Urothelium cell line (cell line): ENCODE data around the gene GIT2.
"Not testable (repeated sequence)": the region's sequence is repeated elsewhere in the genome, so short reads cannot be mapped to it uniquely, and the experiment has no call there.

Experiments used
- DNase-seq: peaks from one replicate; pipeline ENCODE4 v3.0.0; 2011; ENCODE audit warnings: low spot score, mixed read lengths
- FAIRE-seq: peaks from 2 replicates; lab custom pipeline; 2011; peaks lifted over from hg19 to GRCh38; lab: Jason Lieb, UNC

The GIT2 gene

GRCh38 chr12:109995686-109996482 lies at the start of gene GIT2:
Gene GIT2 (minus strand): TSS chr12:109996368. CDS start chr12:109996224, 144 bp downstream.
- FAIRE-seq (no peak), DNase-seq (peak; percentile 92)

GRCh38 chr12:110042264-110042663 lies 46.1 kb upstream of the GIT2 start:
- FAIRE-seq (no peak), DNase-seq (no peak)

- peak; percentile 58 for DNase-seq
- FAIRE-seq = no peak
Measured at GRCh38 chr12:110039085-110039807, 43.1 kb upstream of the GIT2 start.

GRCh38 chr12:110038741-110039084 lies 42.5 kb upstream of the GIT2 start:
- no peak for FAIRE-seq
- DNase-seq = no peak

GRCh38 chr12:110037315-110037714 lies 41.1 kb upstream of the GIT2 start:
- DNase-seq = no peak

GRCh38 chr12:110035534-110036104 lies 39.5 kb upstream of the GIT2 start:
- no peak for DNase-seq
- FAIRE-seq = no peak

More at GRCh38 chr12:110037315-110037714, 41.1 kb upstream of the GIT2 start:
- FAIRE-seq = no peak

- FAIRE-seq = no peak
- DNase-seq = no peak
Measured at GRCh38 chr12:110033888-110034287, 37.7 kb upstream of the GIT2 start.

- FAIRE-seq = no peak
Measured at GRCh38 chr12:110029290-110029815, 33.2 kb upstream of the GIT2 start.

GRCh38 chr12:110028323-110028722 lies 32.2 kb upstream of the GIT2 start:
- no peak for FAIRE-seq
- no peak for DNase-seq

More at GRCh38 chr12:110029290-110029815, 33.2 kb upstream of the GIT2 start:
- DNase-seq = no peak

- FAIRE-seq = no peak
- no peak for DNase-seq
Measured at GRCh38 chr12:110024051-110024450, 27.9 kb upstream of the GIT2 start.

- DNase-seq = no peak
- no peak for FAIRE-seq
Measured at GRCh38 chr12:110023059-110023980, 27.2 kb upstream of the GIT2 start.

- FAIRE-seq = no peak
- no peak for DNase-seq
Measured at GRCh38 chr12:110020956-110021355, 24.8 kb upstream of the GIT2 start.

- DNase-seq (no peak), FAIRE-seq (no peak)
Measured at GRCh38 chr12:110015132-110015531, 19.0 kb upstream of the GIT2 start.

GRCh38 chr12:110012659-110013058 lies 16.5 kb upstream of the GIT2 start:
- FAIRE-seq (no peak), DNase-seq (no peak)

- DNase-seq = no peak
Measured at GRCh38 chr12:110012137-110012536, 16.0 kb upstream of the GIT2 start.

GRCh38 chr12:110010853-110011723 lies 14.9 kb upstream of the GIT2 start:
- FAIRE-seq (no peak), DNase-seq (no peak)

More at GRCh38 chr12:110012137-110012536, 16.0 kb upstream of the GIT2 start:
- FAIRE-seq = no peak

GRCh38 chr12:110008681-110009398 lies 12.7 kb upstream of the GIT2 start:
- not testable (repeated sequence) for DNase-seq, FAIRE-seq

- no peak for FAIRE-seq
- DNase-seq = no peak
Measured at GRCh38 chr12:110007881-110008280, 11.7 kb upstream of the GIT2 start.

GRCh38 chr12:110006115-110006514 lies 9.9 kb upstream of the GIT2 start:
- DNase-seq (no peak), FAIRE-seq (no peak)
